ENCODE measurements around the gene NOTCH1. TPM values are rescaled to one million over a fixed set of nuclear protein-coding genes. Genes with fewer than 3 reads are reported as not detected.
A peak's percentile ranks its signal among the peaks of the same experiment; 100 is the strongest.

NOTCH1 gene
- total RNA-seq, 3 donors from 2014 or later = 59.0 to 101 (median 72.6) TPM

DNA sequence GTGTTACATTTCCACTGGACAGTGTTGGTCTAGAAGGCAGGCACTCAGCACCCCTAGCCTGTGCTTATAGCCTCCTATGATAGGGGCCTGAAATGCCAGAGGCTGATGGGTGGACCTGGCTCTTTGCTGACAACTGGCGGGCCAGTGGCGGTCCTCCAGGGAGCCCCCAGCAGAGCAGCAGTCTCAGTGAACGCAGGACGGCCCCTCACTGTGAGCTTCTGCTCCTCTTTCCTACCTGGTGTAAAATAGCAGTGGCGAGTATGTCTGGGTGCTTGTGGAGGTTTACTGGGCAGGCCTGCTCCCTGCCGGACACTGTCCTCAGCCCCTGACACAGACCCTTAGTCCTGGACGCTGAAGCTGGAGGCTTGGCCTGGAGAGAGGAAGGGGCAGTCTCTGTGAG is 59.7 kb downstream of the NOTCH1 start:
- no peak overlapping the region for H3K4me3 ChIP-seq
- DNase-seq = no peak
- TF ChIP-seq, protein P1, sequence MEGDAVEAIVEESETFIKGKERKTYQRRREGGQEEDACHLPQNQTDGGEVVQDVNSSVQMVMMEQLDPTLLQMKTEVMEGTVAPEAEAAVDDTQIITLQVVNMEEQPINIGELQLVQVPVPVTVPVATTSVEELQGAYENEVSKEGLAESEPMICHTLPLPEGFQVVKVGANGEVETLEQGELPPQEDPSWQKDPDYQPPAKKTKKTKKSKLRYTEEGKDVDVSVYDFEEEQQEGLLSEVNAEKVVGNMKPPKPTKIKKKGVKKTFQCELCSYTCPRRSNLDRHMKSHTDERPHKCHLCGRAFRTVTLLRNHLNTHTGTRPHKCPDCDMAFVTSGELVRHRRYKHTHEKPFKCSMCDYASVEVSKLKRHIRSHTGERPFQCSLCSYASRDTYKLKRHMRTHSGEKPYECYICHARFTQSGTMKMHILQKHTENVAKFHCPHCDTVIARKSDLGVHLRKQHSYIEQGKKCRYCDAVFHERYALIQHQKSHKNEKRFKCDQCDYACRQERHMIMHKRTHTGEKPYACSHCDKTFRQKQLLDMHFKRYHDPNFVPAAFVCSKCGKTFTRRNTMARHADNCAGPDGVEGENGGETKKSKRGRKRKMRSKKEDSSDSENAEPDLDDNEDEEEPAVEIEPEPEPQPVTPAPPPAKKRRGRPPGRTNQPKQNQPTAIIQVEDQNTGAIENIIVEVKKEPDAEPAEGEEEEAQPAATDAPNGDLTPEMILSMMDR (IDR thresholded peaks at IDR 0.05) = no peak
- no peaks in the 10 kb centered on the region for H3K9me3 ChIP-seq
- intact Hi-C loops (cut with DNase I, micrococcal nuclease) = no loop called here
- H3K36me3 ChIP-seq (ENCODE audit: low read depth) = no peaks in the 10 kb centered on the region
- ATAC-seq = no peak
- peaks cover 22% of the 10 kb centered on the region for H3K4me1 ChIP-seq (ENCODE audit: low read depth)

DNA sequence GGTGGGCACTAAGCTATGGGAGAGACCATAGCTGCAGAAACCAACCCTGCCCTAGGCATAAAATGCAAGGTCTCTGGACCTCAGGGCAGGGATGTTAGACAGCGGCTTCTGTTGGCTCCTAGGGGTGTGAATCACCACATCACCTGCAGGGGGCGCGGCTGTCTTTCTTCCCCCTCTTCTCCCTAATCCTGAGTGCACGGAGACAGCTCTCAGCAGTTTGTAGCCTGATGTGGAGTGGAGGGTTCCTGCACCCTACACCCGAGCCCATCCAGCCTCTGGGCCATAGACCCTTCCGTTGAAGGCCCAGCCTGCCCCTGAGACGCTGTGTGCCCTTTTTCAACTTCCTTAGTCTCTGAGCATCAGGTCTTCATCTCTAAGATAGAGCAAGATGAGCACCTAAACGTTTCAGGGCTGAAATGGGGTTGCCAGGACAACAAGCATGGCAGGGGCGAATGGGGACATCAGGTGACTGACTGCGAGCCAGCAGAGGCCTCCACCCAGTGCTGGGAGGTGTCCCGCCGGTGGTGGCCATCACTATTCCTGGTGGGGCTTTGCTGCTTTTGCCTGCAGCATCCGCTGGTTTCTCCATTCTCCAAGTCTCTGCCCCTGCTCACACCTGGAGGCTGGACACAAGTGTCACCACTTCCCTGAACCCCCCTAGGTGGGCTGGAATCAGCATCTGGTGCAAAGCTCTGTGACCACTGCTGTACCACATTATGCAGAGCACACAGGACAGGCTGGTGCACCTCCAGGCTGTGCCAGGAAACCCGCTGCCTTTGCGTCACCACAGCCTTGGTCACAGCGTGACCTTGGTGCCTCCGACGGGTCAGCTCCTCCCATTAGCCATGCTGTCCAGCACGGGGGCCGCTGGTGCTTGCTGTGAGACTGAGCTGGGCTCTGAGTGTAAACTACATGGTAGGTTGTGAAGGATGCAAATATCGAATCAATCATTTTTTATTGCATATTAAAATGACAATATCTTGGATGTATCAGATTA is 60.5 kb downstream of the NOTCH1 start:
- peaks cover 22% of the 10 kb centered on the region for H3K4me1 ChIP-seq (ENCODE audit: low read depth)
- ATAC-seq (peak; percentile 28), DNase-seq (peak; percentile 87 to 92 (median 90))
- TF ChIP-seq, protein P1 (IDR thresholded peaks at IDR 0.05) = peak; percentile 83
- H3K36me3 ChIP-seq (ENCODE audit: low read depth) = no peaks in the 10 kb centered on the region
- H3K9me3 ChIP-seq = no peaks in the 10 kb centered on the region
- intact Hi-C loops (cut with DNase I, micrococcal nuclease) = loop anchor here in 1 of 2 donors (2.0 kb wide), 1 partner anchor 145 kb away; no protein-coding TSS in a partner anchor
- no peak overlapping the region for H3K4me3 ChIP-seq

DNA sequence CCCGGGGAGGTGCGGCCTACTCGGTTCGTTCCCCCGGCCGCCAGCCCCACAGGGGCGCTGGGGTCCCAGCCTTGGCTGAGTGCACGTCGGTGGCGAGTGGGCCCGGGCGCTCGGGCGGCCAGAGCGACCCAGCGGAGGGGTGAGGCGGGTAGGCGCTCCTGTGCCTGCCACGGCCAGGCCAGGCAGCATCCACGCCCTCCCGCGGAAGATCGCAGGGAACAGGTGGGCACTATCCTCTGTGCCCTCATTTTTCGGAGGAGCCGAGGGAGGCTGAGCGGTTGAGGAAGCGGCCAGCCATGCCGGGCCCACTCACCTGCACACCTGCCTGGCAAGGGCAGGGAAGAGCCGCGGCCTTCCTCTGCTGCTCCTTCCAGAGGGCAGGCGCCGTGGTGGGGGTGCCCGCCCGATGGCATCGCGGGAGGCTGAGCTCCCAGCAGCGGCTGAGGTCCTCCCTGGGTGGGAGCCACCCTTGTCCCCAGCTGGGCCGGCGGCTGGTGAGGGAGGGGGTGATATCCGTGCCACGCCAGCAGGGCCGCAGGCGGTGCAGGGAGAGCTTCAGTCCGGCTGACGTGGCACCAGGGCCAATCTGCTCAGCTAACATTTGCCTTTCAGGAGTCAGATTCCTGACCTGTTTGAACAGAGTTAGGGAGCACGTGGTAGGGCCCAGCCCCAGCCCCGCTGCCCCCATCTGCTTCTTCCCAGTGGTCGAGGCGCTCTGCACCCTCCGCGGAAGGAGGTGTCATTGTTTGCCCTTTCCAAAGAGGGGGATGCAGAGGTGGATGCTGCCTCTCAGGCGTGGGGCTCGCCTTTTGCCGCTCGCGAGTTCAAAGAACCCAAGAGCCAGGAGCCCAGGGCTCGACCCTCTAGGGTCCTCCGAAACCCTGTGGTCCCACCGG is 61.4 kb downstream of the NOTCH1 start:
- no peaks in the 10 kb centered on the region for H3K9me3 ChIP-seq
- intact Hi-C loops (cut with DNase I, micrococcal nuclease) = loop anchor here in 1 of 2 donors (2.0 kb wide), 1 partner anchor 146 kb away; no protein-coding TSS in a partner anchor
- H3K36me3 ChIP-seq (ENCODE audit: low read depth) = no peaks in the 10 kb centered on the region
- ATAC-seq = peak; percentile 0
- TF ChIP-seq, protein P1 (IDR thresholded peaks at IDR 0.05) = no peak
- peak; percentile 45 to 79 (median 68) for DNase-seq
- H3K4me3 ChIP-seq = peak overlapping the region; percentile 13
- peaks cover 22% of the 10 kb centered on the region for H3K4me1 ChIP-seq (ENCODE audit: low read depth)

DNA sequence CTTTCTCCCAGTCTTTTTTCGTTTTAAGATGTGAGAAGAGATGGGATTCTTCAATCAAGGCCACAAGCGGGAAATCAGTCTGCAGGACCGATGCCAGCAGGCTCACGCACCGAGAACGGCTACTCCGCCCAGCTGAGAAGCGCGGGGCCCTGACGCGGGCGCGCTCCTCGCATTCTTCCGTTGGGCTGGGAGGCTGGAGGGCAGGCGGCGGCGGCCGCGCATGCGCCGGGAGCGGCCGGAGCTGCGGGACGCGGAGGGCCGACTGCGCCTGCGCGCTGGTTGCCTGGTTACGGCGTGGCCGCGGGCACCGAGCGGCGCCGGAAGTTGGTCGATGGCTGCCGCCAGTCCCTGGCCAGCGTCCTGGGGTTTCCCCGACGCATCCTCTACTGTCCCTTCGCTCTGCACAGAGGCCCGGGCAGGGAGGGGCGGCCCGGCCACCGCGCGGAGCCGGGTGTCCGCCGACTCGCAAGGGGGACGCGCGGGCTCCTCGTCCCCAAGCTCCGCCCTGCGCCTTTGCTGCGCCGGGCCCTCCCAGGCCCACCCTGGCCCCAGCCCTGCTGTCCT is 62.2 kb downstream of the NOTCH1 start:
- ATAC-seq = peak; percentile 70
- TF ChIP-seq, protein P1 (IDR thresholded peaks at IDR 0.05) = no peak
- intact Hi-C loops (cut with DNase I, micrococcal nuclease) = loop anchor here in 1 of 2 donors (2.0 kb wide), 1 partner anchor 147 kb away; no protein-coding TSS in a partner anchor
- Histone ChIP-seq H3K36me3 (ENCODE audit: low read depth) (no peaks in the 10 kb centered on the region), H3K9me3 (no peaks in the 10 kb centered on the region), H3K4me1 (ENCODE audit: low read depth) (peaks cover 22% of the 10 kb centered on the region), H3K4me3 (peak overlapping the region; percentile 13)
- peak; percentile 93 to 97 (median 96) for DNase-seq

Measured in mucosa of descending colon (tissue), 3 donors.